Esophagus muscularis mucosa (tissue), 4 donors: ENCODE results near the gene XPO6. TPM values are rescaled to one million over a fixed set of nuclear protein-coding genes. Genes with fewer than 3 reads are reported as not detected.

Experiments
- DNase-seq: peaks from one replicate; pipeline ENCODE4 v3.0.0-alpha.2; 2017; ENCODE audit errors: extremely low spot score
- H3K27ac ChIP-seq, 4 donors: fragments of 200-600 bp; sonication (generic); replicated peaks in 1 of 4; 1 replicate in 3 of 4; 2 replicates in 1 of 4; pipeline ENCODE4 v1.5.1; 2016 to 2019; ENCODE audit warnings: mild to moderate bottlenecking in 1 of 4
- H3K27me3 ChIP-seq, 4 donors: fragments of 200-600 bp; sonication (generic); one replicate each; pipeline versions ENCODE4 v1.5.1 to v1.6.0; 2016 to 2019
- H3K36me3 ChIP-seq, 4 donors: fragments of 200-600 bp; sonication (generic); one replicate each; pipeline ENCODE4 v1.5.1; 2016 to 2019
- H3K4me1 ChIP-seq, 4 donors: fragments of 200-600 bp; sonication (generic); one replicate each; pipeline ENCODE4 v1.5.1; 2016 to 2019
- H3K4me3 ChIP-seq, 4 donors: fragments of 200-600 bp; sonication (generic); 1 replicate in 2 of 4; 2 replicates in 2 of 4; pipeline ENCODE4 v1.5.1; 2016 to 2019; ENCODE audit warnings: mild to moderate bottlenecking in 4 of 4, moderate library complexity in 1 of 4
- H3K9me3 ChIP-seq, 4 donors: fragments of 200-600 bp; sonication (generic); 1 replicate in 3 of 4; 2 replicates in 1 of 4; pipeline ENCODE4 v1.5.1; 2016 to 2019
- CTCF ChIP-seq, 3 experiments: fragments of 200-600 bp in 2 of 3; fragments of 450-650 bp in 1 of 3; sonication (generic) in 2 of 3; IDR thresholded peaks; one replicate each; pipeline ENCODE4 v1.5.1; 2017 to 2019; ENCODE audit warnings: antibody characterized with exemption in 3 of 3, mild to moderate bottlenecking in 2 of 3, moderate library complexity in 1 of 3
- EP300 ChIP-seq: sonication (generic); formaldehyde crosslinking; IDR thresholded peaks from one replicate; pipeline ENCODE4 v1.6.1; 2017; ENCODE audit warnings: antibody characterized with exemption
- POLR2A ChIP-seq: fragments of 450-650 bp; IDR thresholded peaks from one replicate; pipeline ENCODE4 v1.6.1; 2017; ENCODE audit warnings: antibody characterized with exemption, moderate library complexity, mild to moderate bottlenecking, low read depth
- POLR2AphosphoS5 ChIP-seq, 2 donors: sonication (generic); formaldehyde crosslinking; IDR thresholded peaks; one replicate each; pipeline ENCODE4 v1.6.1; 2017; ENCODE audit warnings: antibody characterized with exemption in 2 of 2
- WGBS: methylation state at CpG from one replicate; pipeline ENCODE4 v1.1.5; 2018; 5-methylcytosine and 5-hydroxymethylcytosine counted together
- intact Hi-C: fragments of 100-400 bp; cut with DNase I; formaldehyde crosslinking; loops from one replicate; pipeline ENCODE4 v1.15.1; 2023
- total RNA-seq, 4 donors: library from RNA; depleted of rRNA; stranded (reverse); fragments of >200 nt; gene quantifications; one replicate each; pipeline versions ENCODE4 v1.1.0 to v1.2.1, GENCODE V29; 2016

Gene XPO6
- total RNA-seq, 4 donors from 2014 or later: 39.0 to 68.3 (median 51.1) TPM

GRCh38 chr16:28067604-28068379, 144.0 kb downstream of the XPO6 start:
- intact Hi-C loops: loop anchor here (5.0 kb wide), 1 partner anchor 285 kb away; no protein-coding TSS in a partner anchor
- Histone ChIP-seq H3K4me1 (peaks cover 0 to 26% (median 19%) of the 10 kb centered on the region in 4 donors), H3K36me3 (no peaks in the 10 kb centered on the region), H3K4me3 (no peak overlapping the region), H3K27ac (no peak overlapping the region), H3K27me3 (peaks cover 0 to 23% (median 4%) of the 10 kb centered on the region in 4 donors), H3K9me3 (no peaks in the 10 kb centered on the region)
- no peak for DNase-seq
- 70% methylated on average over 13 of the region's 14 CpGs for whole genome bisulfite sequencing
- TF ChIP-seq POLR2AphosphoS5 (IDR thresholded peaks at IDR 0.05) (no peak), EP300 (no peak), CTCF (IDR thresholded peaks at IDR 0.05) (no peak)

GRCh38 chr16:28064706-28065249, 147.0 kb downstream of the XPO6 start:
- Histone ChIP-seq H3K27ac (no peak overlapping the region), H3K4me3 (no peak overlapping the region), H3K27me3 (peaks cover 0 to 49% (median 21%) of the 10 kb centered on the region in 4 donors), H3K4me1 (peaks cover 0 to 33% (median 25%) of the 10 kb centered on the region in 4 donors), H3K9me3 (no peaks in the 10 kb centered on the region), H3K36me3 (no peaks in the 10 kb centered on the region)
- TF ChIP-seq EP300 (no peak), CTCF (IDR thresholded peaks at IDR 0.05) (no peak), POLR2A (no peak), POLR2AphosphoS5 (IDR thresholded peaks at IDR 0.05) (no peak)
- DNase-seq: no peak
- intact Hi-C loops: loop anchor here (5.0 kb wide), 1 partner anchor 282 kb away; no protein-coding TSS in a partner anchor
- WGBS: 77% methylated on average over 15 of the region's 15 CpGs

- Histone ChIP-seq H3K27me3 (peaks cover 0 to 55% (median 21%) of the 10 kb centered on the region in 4 donors), H3K4me3 (no peak overlapping the region), H3K9me3 (no peaks in the 10 kb centered on the region), H3K36me3 (no peaks in the 10 kb centered on the region), H3K27ac (no peak overlapping the region), H3K4me1 (peaks cover 0 to 33% (median 25%) of the 10 kb centered on the region in 4 donors)
- no peak for DNase-seq
- 21% methylated on average over 2 of the region's 3 CpGs for WGBS
- intact Hi-C loops: no loop called here
- TF ChIP-seq POLR2A: no peak
- TF ChIP-seq EP300: no peak
- TF ChIP-seq POLR2AphosphoS5 (IDR thresholded peaks at IDR 0.05): no peak
- TF ChIP-seq CTCF (IDR thresholded peaks at IDR 0.05): no peak
Observed at GRCh38 chr16:28064150-28064549, 147.6 kb downstream of the XPO6 start.

GRCh38 chr16:28063591-28064061, 148.1 kb downstream of the XPO6 start, which contains the start of gene GSG1L:
GSG1L (minus strand) TSS chr16:28063714; CDS start chr16:28063424, 290 bp downstream.
- no peak for DNase-seq
- intact Hi-C loops: no loop called here
- H3K4me3 ChIP-seq: peak within 1 kb of the TSS; percentile 43 to 57 (median 44)
- no peaks in the 10 kb centered on the region for H3K9me3 ChIP-seq
- peaks cover 0 to 61% (median 21%) of the 10 kb centered on the region in 4 donors for H3K27me3 ChIP-seq
- no peak for TF ChIP-seq CTCF (IDR thresholded peaks at IDR 0.05)
- no peak for TF ChIP-seq POLR2AphosphoS5 (IDR thresholded peaks at IDR 0.05)
- TF ChIP-seq POLR2A: no peak
- no peak for TF ChIP-seq EP300
- WGBS: no CpG with 5 or more reads among the region's 54 CpGs
- H3K27ac ChIP-seq: no peak within 1 kb of the TSS
- H3K36me3 ChIP-seq: no peaks in the 10 kb centered on the region
- H3K4me1 ChIP-seq: peaks cover 0 to 32% (median 24%) of the 10 kb centered on the region in 4 donors
